ENCODE results near the gene FBRSL1. TPM values are rescaled to one million over a fixed set of nuclear protein-coding genes. Genes with fewer than 3 reads are reported as not detected.

Gene FBRSL1
- total and polyA plus RNA-seq, 4 donors, result 2.5 to 35.5 (median 5.6) TPM

GRCh38 chr12:132454193-132454932 lies 35.6 kb upstream of the FBRSL1 start:
- H3K9ac ChIP-seq (ENCODE audit: low read depth in 1 of 2, low read length in 2 of 2), result no peak overlapping the region
- WGBS, result 66% methylated on average over 13 of the region's 13 CpGs
- H3K4me1 ChIP-seq (ENCODE audit: control insufficient read depth in 4 of 4, insufficient read depth in 4 of 4, low read length in 3 of 4), result no peaks in the 10 kb centered on the region
- peaks cover 0 to 3% (median 0%) of the 10 kb centered on the region in 4 donors for H3K27me3 ChIP-seq (ENCODE audit: control insufficient read depth in 4 of 4, insufficient read depth in 4 of 4, low read length in 3 of 4)
- no peak overlapping the region for H3K4me3 ChIP-seq (ENCODE audit: low read depth in 1 of 3, low read length in 3 of 3)
- H3K36me3 ChIP-seq (ENCODE audit: control insufficient read depth in 4 of 4, insufficient read depth in 3 of 4, low read depth in 1 of 4, low read length in 3 of 4), result no peaks in the 10 kb centered on the region
- H3K27ac ChIP-seq (ENCODE audit: low read depth in 1 of 2, low read length in 2 of 2), result no peak overlapping the region
- no peaks in the 10 kb centered on the region for H3K9me3 ChIP-seq (ENCODE audit: control insufficient read depth in 4 of 4, low read length in 3 of 4)
- no peak for TF ChIP-seq REST (IDR thresholded peaks at IDR 0.05)
- no peak for TF ChIP-seq EGR1 (IDR thresholded peaks at IDR 0.05; ENCODE audit: low read depth in 2 of 2)
- TF ChIP-seq HNF4G (IDR thresholded peaks at IDR 0.05), result no peak
- TF ChIP-seq HNF4A (conservative IDR thresholded peaks at IDR 0.05), result no peak
- no peak for DNase-seq (ENCODE audit: low spot score)

GRCh38 chr12:132454933-132455418 lies 35.0 kb upstream of the FBRSL1 start:
- Histone ChIP-seq H3K4me3 (ENCODE audit: low read depth in 1 of 3, low read length in 3 of 3) (no peak overlapping the region), H3K36me3 (ENCODE audit: control insufficient read depth in 4 of 4, insufficient read depth in 3 of 4, low read depth in 1 of 4, low read length in 3 of 4) (no peaks in the 10 kb centered on the region), H3K9me3 (ENCODE audit: control insufficient read depth in 4 of 4, low read length in 3 of 4) (no peaks in the 10 kb centered on the region), H3K27me3 (ENCODE audit: control insufficient read depth in 4 of 4, insufficient read depth in 4 of 4, low read length in 3 of 4) (peaks cover 0 to 3% (median 0%) of the 10 kb centered on the region in 4 donors), H3K4me1 (ENCODE audit: control insufficient read depth in 4 of 4, insufficient read depth in 4 of 4, low read length in 3 of 4) (no peaks in the 10 kb centered on the region), H3K9ac (ENCODE audit: low read depth in 1 of 2, low read length in 2 of 2) (no peak overlapping the region), H3K27ac (ENCODE audit: low read depth in 1 of 2, low read length in 2 of 2) (no peak overlapping the region)
- TF ChIP-seq HNF4G (IDR thresholded peaks at IDR 0.05) (no peak), JUND (IDR thresholded peaks at IDR 0.05) (no peak), CTCF (IDR thresholded peaks at IDR 0.05; ENCODE audit: low read depth, low read length, missing input control) (no peak)
- WGBS, result 62% methylated on average over 10 of the region's 10 CpGs
- DNase-seq (ENCODE audit: low spot score), result no peak

GRCh38 chr12:132455565-132455964 lies 34.4 kb upstream of the FBRSL1 start:
- DNase-seq (ENCODE audit: low spot score), result no peak
- Histone ChIP-seq H3K4me1 (ENCODE audit: control insufficient read depth in 4 of 4, insufficient read depth in 4 of 4, low read length in 3 of 4) (no peaks in the 10 kb centered on the region), H3K4me3 (ENCODE audit: low read depth in 1 of 3, low read length in 3 of 3) (no peak overlapping the region), H3K27ac (ENCODE audit: low read depth in 1 of 2, low read length in 2 of 2) (no peak overlapping the region), H3K9me3 (ENCODE audit: control insufficient read depth in 4 of 4, low read length in 3 of 4) (no peaks in the 10 kb centered on the region), H3K36me3 (ENCODE audit: control insufficient read depth in 4 of 4, insufficient read depth in 3 of 4, low read depth in 1 of 4, low read length in 3 of 4) (no peaks in the 10 kb centered on the region), H3K9ac (ENCODE audit: low read depth in 1 of 2, low read length in 2 of 2) (no peak overlapping the region), H3K27me3 (ENCODE audit: control insufficient read depth in 4 of 4, insufficient read depth in 4 of 4, low read length in 3 of 4) (peaks cover 0 to 3% (median 0%) of the 10 kb centered on the region in 4 donors)
- 88% methylated on average over 15 of the region's 15 CpGs for WGBS
- no peak for TF ChIP-seq MAX (IDR thresholded peaks at IDR 0.05)
- no peak for TF ChIP-seq RAD21 (IDR thresholded peaks at IDR 0.05)
- no peak for TF ChIP-seq CTCF (IDR thresholded peaks at IDR 0.05; ENCODE audit: low read depth, low read length, missing input control)

Data from liver (tissue), 9 donors.